ENCODE data around the gene TRIM75. TPM values are rescaled to one million over a fixed set of nuclear protein-coding genes. Genes with fewer than 3 reads are reported as not detected.
"Not testable (repeated sequence)": the region's sequence is repeated elsewhere in the genome, so short reads cannot be mapped to it uniquely, and the experiment has no call there.

TRIM75 gene
- total and polyA plus RNA-seq, 2 of the 13 experiments (the other 11 are each of a cell fraction or from before 2014, with no cell fraction given), result not detected

GRCh38 chr4:165070560-165070959 lies 16.9 kb downstream of the TRIM75 start (continued):
- TF ChIP-seq KMT2B (CRISPR knock-in tag; IDR thresholded peaks at IDR 0.05), result no peak
- no peak for TF ChIP-seq FOXA1 (IDR thresholded peaks at IDR 0.05)
- no peak for TF ChIP-seq FOXA1 (CRISPR knock-in tag; IDR thresholded peaks at IDR 0.05)

- H3K79me2 ChIP-seq (ENCODE audit: insufficient read depth, low read length); FAIRE-seq; H3K27me3 ChIP-seq (ENCODE audit: control insufficient read depth in 1 of 2, insufficient read depth in 2 of 2, low read length in 2 of 2); H2AFZ ChIP-seq (ENCODE audit: low read length); H3K36me3 ChIP-seq (replicated peaks in 1 of 2; ENCODE audit: control insufficient read depth in 1 of 2, insufficient read depth in 2 of 2, low read length in 2 of 2); H3K4me2 ChIP-seq (ENCODE audit: low read depth, low read length); in situ Hi-C loops (cut with HindIII; ENCODE audit: extremely low pct_ligation_motif_present, low pct_unique_long_range_greater_than_20kb); H3K9me3 ChIP-seq (ENCODE audit: low read length); ATAC-seq; H3K4me1 ChIP-seq (ENCODE audit: insufficient read depth, low read length); CTCF ChIA-PET (ENCODE audit: low intra/inter-chr PET ratio, low total read pairs); H3K9ac ChIP-seq (ENCODE audit: insufficient read depth, low read depth, low read length); H3K4me3 ChIP-seq (replicated peaks in 1 of 3; ENCODE audit: insufficient read depth in 1 of 3, low read depth in 2 of 3, low read length in 3 of 3); POLR2A ChIA-PET; H4K20me1 ChIP-seq (ENCODE audit: insufficient read depth, low read length); DNase-seq (ENCODE audit: low spot score); BruUV-seq (replicated peaks); H3K27ac ChIP-seq (ENCODE audit: extremely low read length, insufficient read depth, low read length); intact Hi-C loops (cut with micrococcal nuclease; ENCODE audit: unreplicated experiment): not testable (repeated sequence)
- WGBS (ENCODE audit: low lambda C conversion rate), result 90% methylated on average over 9 of the region's 11 CpGs
These were observed 19.7 kb downstream of the TRIM75 start for GRCh38 chr4:165073346-165073745.

GRCh38 chr4:165077034-165077578 lies 23.4 kb downstream of the TRIM75 start:
- POLR2A ChIA-PET, result no interaction called here
- CTCF ChIA-PET (ENCODE audit: low intra/inter-chr PET ratio, low total read pairs), result no interaction called here
- H3K4me2 ChIP-seq (ENCODE audit: low read depth, low read length), result no peak overlapping the region
- no peaks in the 10 kb centered on the region for H3K9me3 ChIP-seq (ENCODE audit: low read length)
- no peak overlapping the region for H3K27ac ChIP-seq (ENCODE audit: extremely low read length, insufficient read depth, low read length)
- H4K20me1 ChIP-seq (ENCODE audit: insufficient read depth, low read length), result no peaks in the 10 kb centered on the region
- WGBS (ENCODE audit: low lambda C conversion rate), result 94% methylated on average over 5 of the region's 5 CpGs
- in situ Hi-C loops (cut with HindIII; ENCODE audit: extremely low pct_ligation_motif_present, low pct_unique_long_range_greater_than_20kb) (no loop called here), intact Hi-C loops (cut with micrococcal nuclease; ENCODE audit: unreplicated experiment) (no loop called here)
- FAIRE-seq, result no peak
- ATAC-seq, result no peak
- no peaks in the 10 kb centered on the region for H3K27me3 ChIP-seq (ENCODE audit: control insufficient read depth in 1 of 2, insufficient read depth in 2 of 2, low read length in 2 of 2)
- peaks cover 2 to 8% of the 10 kb centered on the region in 2 experiments; a peak in 4 of 5 replicates for H3K36me3 ChIP-seq (replicated peaks in 1 of 2; ENCODE audit: control insufficient read depth in 1 of 2, insufficient read depth in 2 of 2, low read length in 2 of 2)
- H3K4me3 ChIP-seq (replicated peaks in 1 of 3; ENCODE audit: insufficient read depth in 1 of 3, low read depth in 2 of 3, low read length in 3 of 3), result no peak overlapping the region
- no peak overlapping the region for H3K9ac ChIP-seq (ENCODE audit: insufficient read depth, low read depth, low read length)
- no peak overlapping the region for H2AFZ ChIP-seq (ENCODE audit: low read length)
- H3K4me1 ChIP-seq (ENCODE audit: insufficient read depth, low read length), result no peaks in the 10 kb centered on the region
- H3K79me2 ChIP-seq (ENCODE audit: insufficient read depth, low read length), result no peaks in the 10 kb centered on the region
- no peak for DNase-seq (ENCODE audit: low spot score)
- BruUV-seq (replicated peaks), result no TSS peak
- TF ChIP-seq ZNF512B (CRISPR knock-in tag; IDR thresholded peaks at IDR 0.05; ENCODE audit: borderline replicate concordance) (no peak), SPEN (CRISPR knock-in tag; IDR thresholded peaks at IDR 0.05; ENCODE audit: low read depth) (no peak), ZNF75D (CRISPR knock-in tag; IDR thresholded peaks at IDR 0.05; ENCODE audit: borderline replicate concordance) (no peak), KDM5B (CRISPR knock-in tag; IDR thresholded peaks at IDR 0.05; ENCODE audit: borderline replicate concordance) (no peak), RBM22 (optimal IDR thresholded peaks at IDR 0.05; ENCODE audit: low read length) (no peak), HNRNPH1 (optimal IDR thresholded peaks at IDR 0.05; ENCODE audit: low read depth, low read length) (no peak), ELF4 (CRISPR knock-in tag; IDR thresholded peaks at IDR 0.05; ENCODE audit: borderline replicate concordance) (no peak), ZNF350 (CRISPR knock-in tag; IDR thresholded peaks at IDR 0.05; ENCODE audit: borderline replicate concordance, low read depth) (no peak), ZFP62 (CRISPR knock-in tag; IDR thresholded peaks at IDR 0.05) (no peak)
